ENCODE measurements around the gene C16orf92.

Gene C16orf92

DNA sequence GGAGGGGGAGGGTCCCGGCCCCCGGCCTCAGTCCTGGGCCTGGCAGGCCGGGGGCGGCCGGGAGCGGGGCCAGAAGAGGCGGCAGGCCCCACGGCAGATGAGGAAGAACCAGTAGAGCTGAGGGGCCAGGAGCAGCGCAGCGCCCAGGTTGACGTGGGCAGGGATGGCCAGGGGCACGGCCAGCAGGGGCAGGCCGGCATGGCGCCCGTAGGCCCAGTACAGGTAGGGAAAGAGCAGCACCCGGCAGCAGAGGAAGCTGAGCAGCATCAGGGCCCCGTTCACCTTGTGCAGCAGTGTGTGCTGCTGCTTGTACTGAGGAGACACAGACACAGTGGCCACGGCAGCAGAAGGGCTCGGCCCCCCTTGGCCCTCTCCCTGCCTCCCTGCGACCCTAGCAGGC lies 2.2 kb downstream of the C16orf92 start:
- Histone ChIP-seq H3K9me2 (replicated peaks; ENCODE audit: low read depth, low read length) (no peaks in the 10 kb centered on the region), H3K9ac (ENCODE audit: low read depth, low read length, poor library complexity, severe bottlenecking) (no peak overlapping the region), H3K4me1 (ENCODE audit: insufficient read depth, low read length, poor library complexity, severe bottlenecking) (peaks cover 4% of the 10 kb centered on the region), H4K20me1 (ENCODE audit: insufficient read depth, low read length, poor library complexity, severe bottlenecking) (no peaks in the 10 kb centered on the region), H3K79me2 (ENCODE audit: insufficient read depth, low read length) (no peaks in the 10 kb centered on the region), H3K4me3 (ENCODE audit: low read length, poor library complexity, severe bottlenecking) (no peak overlapping the region), H3K9me3 (ENCODE audit: insufficient read depth, low read depth, low read length) (no peaks in the 10 kb centered on the region), H3F3A (ENCODE audit: low read depth) (no peaks in the 10 kb centered on the region), H2AFZ (ENCODE audit: low read length) (no peak overlapping the region), H3K36me3 (ENCODE audit: insufficient read depth, low read length) (no peaks in the 10 kb centered on the region), H3K4me2 (ENCODE audit: low read depth, low read length, poor library complexity, severe bottlenecking) (no peak overlapping the region), H3K27me3 (ENCODE audit: insufficient read depth, low read length, poor library complexity, severe bottlenecking) (no peaks in the 10 kb centered on the region)
- TF ChIP-seq EZH2phosphoT487 (IDR thresholded peaks at IDR 0.05; ENCODE audit: borderline replicate concordance) (no peak), CTCF (conservative IDR thresholded peaks at IDR 0.05; ENCODE audit: low read length) (no peak)

DNA sequence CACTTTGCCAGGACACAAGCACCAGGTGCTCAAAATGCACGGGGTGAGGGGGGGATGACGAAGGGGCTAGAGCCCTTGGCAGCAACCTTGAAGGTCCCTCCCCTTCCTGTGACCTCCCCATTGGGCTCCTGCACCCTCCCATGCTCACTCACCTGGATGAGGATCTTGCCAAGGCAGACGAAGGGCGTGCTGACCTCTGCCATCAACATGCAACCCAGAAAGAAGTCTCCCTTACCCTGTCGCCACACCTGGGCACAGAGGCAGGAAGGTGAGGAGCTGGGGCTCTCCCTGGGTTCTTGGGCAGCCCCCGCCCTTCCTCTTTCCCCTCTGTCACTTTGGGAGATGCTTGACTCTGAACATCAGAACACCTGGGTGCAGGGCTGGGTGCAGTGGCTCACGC lies 2.6 kb downstream of the C16orf92 start:
- Histone ChIP-seq H3K27me3 (ENCODE audit: insufficient read depth, low read length, poor library complexity, severe bottlenecking) (no peaks in the 10 kb centered on the region), H3K36me3 (ENCODE audit: insufficient read depth, low read length) (no peaks in the 10 kb centered on the region)

GRCh38 chr16:30026449-30026848 lies 3.5 kb downstream of the C16orf92 start:
- no peak for TF ChIP-seq CTCF (conservative IDR thresholded peaks at IDR 0.05; ENCODE audit: low read length)
- H3K4me1 ChIP-seq (ENCODE audit: insufficient read depth, low read length, poor library complexity, severe bottlenecking) = peaks cover 5% of the 10 kb centered on the region
- H3F3A ChIP-seq (ENCODE audit: low read depth) = no peaks in the 10 kb centered on the region
- no peak overlapping the region for H3K9ac ChIP-seq (ENCODE audit: low read depth, low read length, poor library complexity, severe bottlenecking)
- H3K36me3 ChIP-seq (ENCODE audit: insufficient read depth, low read length) = no peaks in the 10 kb centered on the region
- H3K9me2 ChIP-seq (replicated peaks; ENCODE audit: low read depth, low read length) = no peaks in the 10 kb centered on the region
- no peaks in the 10 kb centered on the region for H4K20me1 ChIP-seq (ENCODE audit: insufficient read depth, low read length, poor library complexity, severe bottlenecking)
- H3K4me2 ChIP-seq (ENCODE audit: low read depth, low read length, poor library complexity, severe bottlenecking) = no peak overlapping the region
- no peak overlapping the region for H2AFZ ChIP-seq (ENCODE audit: low read length)
- H3K27me3 ChIP-seq (ENCODE audit: insufficient read depth, low read length, poor library complexity, severe bottlenecking) = no peaks in the 10 kb centered on the region
- no peaks in the 10 kb centered on the region for H3K79me2 ChIP-seq (ENCODE audit: insufficient read depth, low read length)
- no peak overlapping the region for H3K4me3 ChIP-seq (ENCODE audit: low read length, poor library complexity, severe bottlenecking)
- H3K9me3 ChIP-seq (ENCODE audit: insufficient read depth, low read depth, low read length) = no peaks in the 10 kb centered on the region

More for the DNA sequence above, 2.6 kb downstream of the C16orf92 start:
- Histone ChIP-seq H3K9ac (ENCODE audit: low read depth, low read length, poor library complexity, severe bottlenecking) (no peak overlapping the region), H3F3A (ENCODE audit: low read depth) (no peaks in the 10 kb centered on the region), H4K20me1 (ENCODE audit: insufficient read depth, low read length, poor library complexity, severe bottlenecking) (no peaks in the 10 kb centered on the region), H3K4me1 (ENCODE audit: insufficient read depth, low read length, poor library complexity, severe bottlenecking) (peaks cover 4% of the 10 kb centered on the region), H3K9me2 (replicated peaks; ENCODE audit: low read depth, low read length) (no peaks in the 10 kb centered on the region), H2AFZ (ENCODE audit: low read length) (no peak overlapping the region), H3K79me2 (ENCODE audit: insufficient read depth, low read length) (no peaks in the 10 kb centered on the region), H3K4me2 (ENCODE audit: low read depth, low read length, poor library complexity, severe bottlenecking) (no peak overlapping the region), H3K9me3 (ENCODE audit: insufficient read depth, low read depth, low read length) (no peaks in the 10 kb centered on the region), H3K4me3 (ENCODE audit: low read length, poor library complexity, severe bottlenecking) (no peak overlapping the region)
- TF ChIP-seq EZH2phosphoT487 (IDR thresholded peaks at IDR 0.05; ENCODE audit: borderline replicate concordance) = no peak
- TF ChIP-seq CTCF (conservative IDR thresholded peaks at IDR 0.05; ENCODE audit: low read length) = no peak

Data from Loucy (cell line).